AG10803 (cell line): ENCODE results near the gene GP1BB.

Experiments used
- DNase-seq: peaks from one replicate; pipeline ENCODE4 v3.0.0; 2010; ENCODE audit warnings: low read depth
- H3K4me3 ChIP-seq: 2 replicates; pipeline ENCODE4 v1.5.1; 2011; ENCODE audit warnings: mild to moderate bottlenecking, low read length, control low read depth
- CTCF ChIP-seq: conservative IDR thresholded peaks from 2 replicates; pipeline ENCODE4 v1.5.1; 2011; ENCODE audit warnings: mild to moderate bottlenecking, low read length, control low read depth, inconsistent platforms

Gene GP1BB

GRCh38 chr22:19735665-19736510, 12.5 kb downstream of the GP1BB start:
- H3K4me3 ChIP-seq, result no peak overlapping the region
- DNase-seq, result no peak
- TF ChIP-seq CTCF, result no peak

GRCh38 chr22:19737846-19738663, 14.7 kb downstream of the GP1BB start:
- no peak overlapping the region for H3K4me3 ChIP-seq
- DNase-seq, result no peak
- TF ChIP-seq CTCF, result no peak

GRCh38 chr22:19738664-19739447, 15.5 kb downstream of the GP1BB start:
- DNase-seq, result no peak
- no peak overlapping the region for H3K4me3 ChIP-seq
- no peak for TF ChIP-seq CTCF

GRCh38 chr22:19739448-19739895, 16.1 kb downstream of the GP1BB start:
- no peak for TF ChIP-seq CTCF
- no peak overlapping the region for H3K4me3 ChIP-seq
- no peak for DNase-seq

GRCh38 chr22:19739911-19740449, 16.6 kb downstream of the GP1BB start:
- no peak overlapping the region for H3K4me3 ChIP-seq
- no peak for DNase-seq
- no peak for TF ChIP-seq CTCF

- no peak for DNase-seq
- no peak for TF ChIP-seq CTCF
- H3K4me3 ChIP-seq, result no peak overlapping the region
Observed at GRCh38 chr22:19740586-19740985, 17.2 kb downstream of the GP1BB start.
